Kasumi-1 (cell line): Measurements from ENCODE around the gene OLFM1.
"Not testable (repeated sequence)": the region's sequence is repeated elsewhere in the genome, so short reads cannot be mapped to it uniquely, and the experiment has no call there.

Experiments
- DNase-seq, 2 experiments: peaks; one replicate each; lab custom pipeline; 2025; lab: John Stamatoyannopoulos, UW

OLFM1 gene

DNA sequence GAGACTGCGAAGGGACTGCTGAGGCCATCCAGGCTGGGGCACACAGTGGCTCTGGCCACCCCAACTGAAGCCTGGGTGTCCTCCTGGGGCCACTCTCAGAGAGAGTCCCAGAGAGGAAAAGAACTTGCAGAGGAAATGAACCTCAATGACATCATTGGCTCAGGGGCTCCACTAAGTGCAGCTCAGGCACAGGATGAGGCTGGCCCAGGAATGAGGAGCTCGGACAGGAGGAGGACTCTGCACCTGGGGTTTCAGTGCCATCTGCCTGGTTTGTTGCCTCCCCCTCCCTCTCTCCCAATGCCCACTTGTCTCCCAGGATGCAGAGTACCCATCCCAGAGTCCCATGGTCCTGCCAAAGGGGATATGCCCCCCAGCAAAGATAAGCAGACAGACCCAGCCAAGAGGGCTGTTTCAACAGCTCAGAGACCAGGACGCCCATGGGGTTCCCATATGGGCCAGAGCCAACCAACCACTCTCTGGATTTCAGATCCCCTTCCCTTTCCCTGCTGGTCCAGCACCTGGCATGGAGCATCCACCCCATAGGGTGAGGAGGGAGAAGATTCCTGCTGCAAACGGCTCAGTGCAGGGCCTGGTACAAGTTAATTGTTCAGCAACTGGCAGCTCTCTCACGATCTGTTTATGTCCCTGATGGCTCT is 26.9 kb upstream of the OLFM1 start:
- DNase-seq: no peak

- DNase-seq: no peak
Observed at GRCh38 chr9:135061441-135061840, 26.0 kb upstream of the OLFM1 start.

- DNase-seq: no peak
Observed at GRCh38 chr9:135062254-135062653, 25.2 kb upstream of the OLFM1 start.

- not testable (repeated sequence) for DNase-seq
Observed at GRCh38 chr9:135063466-135063865, 24.0 kb upstream of the OLFM1 start.

DNA sequence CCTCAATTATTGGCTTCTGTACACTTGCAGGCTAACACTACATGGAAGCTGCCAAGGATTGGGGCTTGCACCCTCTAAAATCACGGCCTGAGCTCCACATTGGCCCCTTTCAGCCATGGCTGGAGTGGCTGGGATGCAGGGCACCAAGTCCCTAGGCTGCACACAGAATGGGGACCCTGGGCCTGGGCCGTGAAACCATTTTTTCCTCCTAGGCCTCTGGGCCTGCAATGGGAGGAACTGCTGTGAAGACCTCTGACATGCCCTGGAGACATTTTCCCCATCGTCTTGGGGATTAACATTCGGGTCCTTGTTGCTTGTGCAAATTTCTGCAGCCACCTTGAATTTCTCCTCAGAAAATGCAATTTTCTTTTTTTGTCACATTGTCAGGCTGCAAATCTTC is 23.6 kb upstream of the OLFM1 start:
- DNase-seq: not testable (repeated sequence)

DNA sequence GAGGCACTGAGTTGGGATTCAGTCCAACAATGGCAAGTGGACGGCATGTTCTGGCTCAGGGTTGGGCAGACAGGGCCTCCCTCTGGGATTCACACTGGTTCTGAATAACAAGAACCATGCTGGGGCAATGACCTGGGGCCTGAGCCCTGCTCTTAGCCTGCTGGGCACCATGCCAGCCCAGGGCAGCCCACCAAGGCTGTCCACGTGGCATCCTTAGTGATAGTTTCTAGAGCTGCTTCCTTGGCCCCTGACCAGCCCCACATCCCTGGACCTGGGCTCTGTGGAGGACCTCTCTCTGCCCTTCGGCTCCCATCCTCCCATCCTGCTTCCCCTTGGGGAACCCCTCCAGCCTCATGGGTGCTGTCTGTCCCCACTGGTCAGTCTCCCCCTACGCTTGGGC is 22.3 kb upstream of the OLFM1 start:
- no peak for DNase-seq

DNA sequence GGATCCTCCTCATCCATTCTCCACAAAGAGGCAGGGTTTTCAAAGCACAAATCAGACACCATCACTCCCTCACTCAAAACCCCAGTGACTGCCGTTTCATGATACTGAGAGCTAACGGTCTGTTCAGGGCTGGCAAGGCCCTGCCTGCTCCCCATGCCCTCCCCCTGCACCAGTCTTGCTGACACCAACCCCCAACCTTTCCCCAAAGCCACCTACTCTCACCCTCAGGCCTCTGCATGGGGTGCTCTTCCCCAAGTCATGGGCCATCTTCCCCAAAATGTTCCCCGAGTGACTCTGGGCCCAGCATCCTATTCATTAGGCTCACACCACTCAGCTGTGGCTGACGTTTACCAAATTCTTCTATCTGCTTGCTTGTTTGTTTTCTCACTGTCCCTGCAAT is 21.7 kb upstream of the OLFM1 start:
- DNase-seq: no peak

GRCh38 chr9:135066291-135066690 is 21.2 kb upstream of the OLFM1 start:
- no peak for DNase-seq

- no peak for DNase-seq
Observed at GRCh38 chr9:135067096-135067710, 20.3 kb upstream of the OLFM1 start.

DNA sequence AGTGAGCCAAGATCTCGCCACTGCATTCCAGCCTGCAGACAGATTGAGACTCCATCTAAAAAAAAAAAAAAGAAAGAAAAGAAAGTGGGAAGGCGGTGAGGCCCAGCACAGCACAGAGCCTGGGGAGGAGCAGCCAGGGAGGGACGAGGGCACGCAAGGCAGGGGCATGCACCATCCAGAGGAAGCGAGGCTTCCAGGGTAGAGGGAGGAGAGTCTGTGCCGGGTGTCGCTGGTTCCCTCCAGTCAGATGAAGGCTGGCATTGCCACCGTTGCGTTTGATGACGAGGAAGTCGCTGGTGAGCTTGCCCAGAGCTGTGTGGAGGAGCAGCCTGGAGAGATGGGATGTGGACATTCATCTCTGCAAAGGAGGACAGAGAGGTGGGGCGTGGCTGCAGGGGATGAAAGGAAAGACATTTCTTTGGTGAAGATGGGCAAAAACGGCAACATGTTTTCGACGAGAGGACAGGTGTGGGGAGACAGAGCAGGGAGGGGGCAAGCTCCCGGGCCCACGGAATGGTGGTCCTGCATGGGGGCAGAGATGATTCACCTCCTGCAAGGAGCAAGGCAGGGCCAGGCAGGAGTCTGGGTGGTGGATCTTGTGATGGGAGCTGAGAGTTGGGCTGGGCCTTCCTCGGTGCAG is 18.6 kb upstream of the OLFM1 start:
- DNase-seq: no peak

- DNase-seq: no peak
Observed at GRCh38 chr9:135069558-135070197, 17.8 kb upstream of the OLFM1 start.

DNA sequence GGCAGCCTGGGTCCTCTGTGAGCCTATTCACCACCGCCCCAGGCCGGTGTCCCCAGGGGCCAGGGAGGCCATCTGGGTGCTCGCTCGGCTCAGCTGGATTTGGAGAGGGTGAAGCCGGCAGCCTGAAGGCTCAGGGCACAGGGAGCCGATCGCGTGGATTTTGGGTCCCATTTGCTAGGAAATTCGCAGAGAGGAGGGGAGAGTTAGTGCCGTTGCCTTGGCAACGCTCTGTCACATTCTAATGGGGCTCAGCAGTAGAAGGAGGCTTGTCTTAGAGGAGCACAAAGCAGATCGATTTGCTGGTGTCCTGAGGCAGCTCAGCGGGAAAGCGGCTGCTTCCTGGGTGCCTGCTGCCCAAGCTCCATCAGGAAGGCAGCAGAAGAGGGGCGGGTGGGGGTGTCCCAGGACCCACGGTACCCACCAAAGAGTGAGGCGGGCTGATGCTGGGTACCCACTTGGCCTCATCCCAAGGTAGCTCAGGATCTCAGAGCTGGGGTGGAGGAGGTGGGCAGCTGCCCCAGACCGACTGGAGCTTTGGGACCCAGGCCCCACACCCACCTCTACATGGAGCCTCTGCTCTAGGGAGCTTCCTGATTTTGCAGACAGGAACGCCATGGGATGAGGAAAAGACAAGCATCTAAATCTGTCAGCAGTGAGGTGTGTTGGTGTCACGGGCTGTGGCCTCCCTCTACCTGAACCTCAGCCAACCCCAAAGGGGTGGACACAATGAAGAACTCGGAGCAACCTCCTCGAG is 17.1 kb upstream of the OLFM1 start:
- DNase-seq: no peak

GRCh38 chr9:135070964-135071735 is 16.3 kb upstream of the OLFM1 start:
- no peak for DNase-seq

DNA sequence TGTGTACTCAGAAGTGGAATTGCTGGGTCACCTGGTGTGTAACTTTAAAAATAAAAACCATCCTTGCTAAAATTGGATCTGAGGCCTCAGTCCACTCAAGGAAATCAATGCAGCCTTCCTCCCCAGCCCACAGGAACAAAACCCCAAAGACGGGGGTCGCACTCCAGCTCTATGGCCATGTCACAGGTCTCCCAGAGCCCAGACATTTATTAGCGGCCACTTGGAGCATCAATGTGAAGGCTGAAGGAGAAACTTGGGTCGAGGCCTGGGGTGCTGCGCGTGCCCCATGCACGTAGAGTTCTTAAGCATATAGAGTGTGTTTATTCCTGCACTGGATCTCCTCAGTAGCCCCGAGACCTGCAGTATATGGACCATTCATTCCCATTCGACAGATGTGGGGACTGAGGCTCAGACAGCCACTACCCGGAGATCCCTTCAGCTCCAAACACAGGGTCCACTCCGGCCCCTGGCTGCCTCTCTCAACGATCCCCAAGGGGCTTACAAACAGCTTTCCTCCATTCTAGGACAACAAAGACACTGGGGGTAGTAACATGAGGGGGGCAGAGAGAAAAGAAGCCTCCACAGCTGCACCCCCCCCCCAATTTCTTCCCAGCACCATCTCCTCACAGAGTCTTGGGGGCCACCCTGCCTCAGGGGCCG is 14.3 kb upstream of the OLFM1 start:
- DNase-seq: no peak

GRCh38 chr9:135073741-135074305 is 13.6 kb upstream of the OLFM1 start:
- no peak for DNase-seq

- no peak for DNase-seq
Observed at GRCh38 chr9:135074354-135075233, 12.9 kb upstream of the OLFM1 start.

DNA sequence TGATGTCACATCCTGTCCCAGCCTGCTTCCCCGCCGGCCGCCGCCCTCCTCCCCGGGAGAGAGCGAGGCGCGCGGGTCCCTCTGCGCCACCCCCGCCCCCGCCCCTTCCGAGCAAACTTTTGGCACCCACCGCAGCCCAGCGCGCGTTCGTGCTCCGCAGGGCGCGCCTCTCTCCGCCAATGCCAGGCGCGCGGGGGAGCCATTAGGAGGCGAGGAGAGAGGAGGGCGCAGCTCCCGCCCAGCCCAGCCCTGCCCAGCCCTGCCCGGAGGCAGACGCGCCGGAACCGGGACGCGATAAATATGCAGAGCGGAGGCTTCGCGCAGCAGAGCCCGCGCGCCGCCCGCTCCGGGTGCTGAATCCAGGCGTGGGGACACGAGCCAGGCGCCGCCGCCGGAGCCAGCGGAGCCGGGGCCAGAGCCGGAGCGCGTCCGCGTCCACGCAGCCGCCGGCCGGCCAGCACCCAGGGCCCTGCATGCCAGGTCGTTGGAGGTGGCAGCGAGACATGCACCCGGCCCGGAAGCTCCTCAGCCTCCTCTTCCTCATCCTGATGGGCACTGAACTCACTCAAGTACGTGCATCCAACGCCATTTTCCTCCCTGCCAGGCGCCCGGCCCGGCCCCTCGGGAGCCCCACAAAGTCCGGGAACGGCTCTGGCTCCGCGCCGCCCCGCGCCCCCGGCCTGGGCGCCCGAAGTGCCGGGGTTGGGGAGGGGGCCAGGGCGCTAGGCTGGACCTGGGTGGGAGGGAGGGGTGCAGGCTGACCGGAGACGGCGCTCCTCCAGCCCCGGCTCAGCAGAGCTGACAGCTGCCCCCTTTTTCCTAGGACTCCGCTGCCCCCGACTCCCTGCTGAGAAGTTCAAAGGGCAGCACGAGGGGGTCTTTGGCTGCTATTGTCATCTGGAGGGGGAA is 12.0 kb upstream of the OLFM1 start:
- no peak for DNase-seq

DNA sequence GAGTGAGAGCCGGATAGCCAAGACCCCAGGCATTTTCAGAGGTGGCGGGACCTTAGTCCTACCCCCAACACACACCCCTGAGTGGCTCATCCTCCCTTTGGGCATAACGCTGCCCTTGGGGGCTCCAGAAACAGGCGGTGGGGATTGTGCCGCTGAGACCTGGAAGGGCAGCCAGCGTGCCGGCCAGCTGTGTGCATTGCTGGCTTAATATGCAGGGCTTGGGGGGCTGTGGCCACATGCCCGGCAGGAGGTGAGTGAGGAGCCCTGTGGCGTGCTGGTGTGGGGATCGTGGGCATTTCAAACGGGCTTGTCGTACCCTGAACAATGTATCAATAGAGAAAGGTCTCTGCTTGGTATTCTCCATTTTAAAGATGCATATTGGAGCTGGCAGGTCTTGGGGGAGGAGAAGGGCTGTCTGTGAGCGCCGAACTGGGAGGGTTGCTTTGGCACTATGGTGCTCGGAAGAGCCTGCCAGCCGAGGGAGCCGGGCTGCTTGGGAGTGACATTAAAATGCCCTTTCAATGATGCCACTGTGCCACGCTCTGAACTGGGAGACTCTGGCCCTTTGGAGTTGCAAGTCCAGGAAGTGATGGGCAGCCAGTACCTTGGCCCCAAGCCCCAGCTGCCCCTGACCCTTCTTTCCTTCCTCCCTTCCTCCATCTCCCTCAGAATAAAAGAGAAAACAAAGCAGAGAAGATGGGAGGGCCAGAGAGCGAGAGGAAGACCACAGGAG is 11.2 kb upstream of the OLFM1 start:
- DNase-seq: no peak
